ENCODE measurements around the gene WDFY2.

Gene WDFY2

DNA sequence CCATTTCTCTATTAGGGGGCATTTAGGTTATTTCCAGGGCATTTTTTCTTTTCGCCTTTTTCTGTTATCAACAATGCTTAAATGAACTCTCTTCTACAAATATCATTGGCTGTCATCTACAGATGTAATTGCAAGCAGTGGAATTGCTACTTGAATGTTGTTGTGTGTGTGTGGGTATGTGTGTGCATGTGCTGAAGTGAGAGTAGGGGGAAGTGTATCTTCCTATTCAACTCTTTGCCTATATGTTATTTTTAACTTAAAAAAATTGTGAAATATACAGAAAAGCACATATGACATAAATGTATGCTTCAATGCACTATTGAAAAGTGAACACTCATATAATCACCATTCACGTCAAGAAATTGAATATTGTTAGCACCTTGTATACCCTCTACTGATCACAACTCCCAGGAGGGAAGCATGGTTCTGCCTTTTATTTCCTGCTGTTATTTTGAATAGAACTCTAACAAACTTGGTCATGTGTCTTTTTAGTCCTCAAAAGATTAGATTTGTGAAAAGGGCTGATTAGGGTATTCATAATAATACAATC, 24.7 kb downstream of the WDFY2 start:
- in situ Hi-C loops (cut with HindIII; ENCODE audit: low sequenced_read_pairs): no loop called here
- TF ChIP-seq, protein P1, sequence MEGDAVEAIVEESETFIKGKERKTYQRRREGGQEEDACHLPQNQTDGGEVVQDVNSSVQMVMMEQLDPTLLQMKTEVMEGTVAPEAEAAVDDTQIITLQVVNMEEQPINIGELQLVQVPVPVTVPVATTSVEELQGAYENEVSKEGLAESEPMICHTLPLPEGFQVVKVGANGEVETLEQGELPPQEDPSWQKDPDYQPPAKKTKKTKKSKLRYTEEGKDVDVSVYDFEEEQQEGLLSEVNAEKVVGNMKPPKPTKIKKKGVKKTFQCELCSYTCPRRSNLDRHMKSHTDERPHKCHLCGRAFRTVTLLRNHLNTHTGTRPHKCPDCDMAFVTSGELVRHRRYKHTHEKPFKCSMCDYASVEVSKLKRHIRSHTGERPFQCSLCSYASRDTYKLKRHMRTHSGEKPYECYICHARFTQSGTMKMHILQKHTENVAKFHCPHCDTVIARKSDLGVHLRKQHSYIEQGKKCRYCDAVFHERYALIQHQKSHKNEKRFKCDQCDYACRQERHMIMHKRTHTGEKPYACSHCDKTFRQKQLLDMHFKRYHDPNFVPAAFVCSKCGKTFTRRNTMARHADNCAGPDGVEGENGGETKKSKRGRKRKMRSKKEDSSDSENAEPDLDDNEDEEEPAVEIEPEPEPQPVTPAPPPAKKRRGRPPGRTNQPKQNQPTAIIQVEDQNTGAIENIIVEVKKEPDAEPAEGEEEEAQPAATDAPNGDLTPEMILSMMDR (IDR thresholded peaks at IDR 0.05; ENCODE audit: low read depth, low read length): no peak
- H3K4me3 ChIP-seq (ENCODE audit: low read depth, low read length): no peak overlapping the region
- DNase-seq (ENCODE audit: low read depth, low spot score): no peak

DNA sequence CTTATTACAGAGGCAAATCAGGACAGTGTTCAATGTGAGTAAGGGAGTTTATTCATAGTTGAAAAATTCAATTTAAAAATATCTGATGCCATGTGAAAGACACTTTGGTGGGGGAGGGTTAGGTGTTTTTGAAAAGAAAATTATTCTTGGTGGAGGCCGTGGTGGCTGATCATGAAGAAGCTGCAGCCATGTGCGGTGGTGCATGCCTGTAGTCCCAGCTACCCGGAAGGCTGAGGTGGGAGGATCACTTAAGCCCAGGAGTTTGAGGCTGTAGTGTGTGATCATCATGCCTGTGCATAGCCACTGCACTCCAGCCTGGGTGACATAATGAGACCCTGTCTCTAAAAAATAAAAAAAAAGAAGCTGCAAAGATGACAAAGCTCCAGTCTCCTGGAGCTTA, 28.6 kb downstream of the WDFY2 start:
- no peak overlapping the region for H3K4me3 ChIP-seq (ENCODE audit: low read depth, low read length)
- TF ChIP-seq, protein P1 (IDR thresholded peaks at IDR 0.05; ENCODE audit: low read depth, low read length): no peak
- in situ Hi-C loops (cut with HindIII; ENCODE audit: low sequenced_read_pairs): no loop called here
- DNase-seq (ENCODE audit: low read depth, low spot score): no peak

DNA sequence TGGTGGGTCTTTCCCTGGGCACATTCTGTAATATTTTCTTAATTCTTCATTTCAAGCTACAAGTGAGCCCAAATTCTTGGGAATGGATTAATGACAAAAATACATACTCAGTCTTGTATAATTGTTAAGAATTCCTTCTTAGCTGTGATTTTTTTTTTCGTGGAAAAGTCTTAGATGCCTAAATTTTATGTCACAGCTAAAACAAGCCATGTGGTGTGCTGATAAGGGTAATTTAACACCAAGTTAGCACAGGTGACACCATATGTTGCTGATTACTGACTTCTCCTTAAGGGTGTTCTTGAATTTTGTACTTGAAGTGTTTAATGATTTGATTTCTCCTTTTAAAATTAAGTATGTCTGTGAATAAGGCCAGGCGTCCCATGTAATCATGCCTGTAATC, 29.3 kb downstream of the WDFY2 start:
- DNase-seq (ENCODE audit: low read depth, low spot score): no peak
- TF ChIP-seq, protein P1 (IDR thresholded peaks at IDR 0.05; ENCODE audit: low read depth, low read length): no peak
- in situ Hi-C loops (cut with HindIII; ENCODE audit: low sequenced_read_pairs): no loop called here
- H3K4me3 ChIP-seq (ENCODE audit: low read depth, low read length): no peak overlapping the region

DNA sequence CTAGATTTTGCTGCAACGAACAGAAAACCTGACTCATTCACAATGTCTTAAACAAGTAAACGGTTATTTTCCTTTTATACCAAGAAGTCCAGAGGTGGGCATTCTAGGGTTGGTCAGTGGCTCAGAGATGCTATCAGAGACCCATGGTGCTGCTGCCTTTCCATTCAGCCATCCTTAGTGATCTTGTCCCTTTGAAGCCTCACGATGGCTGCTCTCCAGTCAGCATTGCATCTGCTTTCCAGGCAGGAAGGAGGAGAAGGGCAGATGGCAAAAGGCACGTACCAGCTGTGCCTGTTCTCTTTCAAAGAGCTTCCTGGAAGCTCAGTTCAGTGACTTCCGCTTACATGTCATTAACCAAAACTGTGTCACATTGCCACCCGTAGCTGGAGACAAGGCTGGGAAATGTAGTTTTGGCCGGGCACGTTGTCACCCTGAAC, 30.1 kb downstream of the WDFY2 start:
- TF ChIP-seq, protein P1 (IDR thresholded peaks at IDR 0.05; ENCODE audit: low read depth, low read length): no peak
- H3K4me3 ChIP-seq (ENCODE audit: low read depth, low read length): no peak overlapping the region
- DNase-seq (ENCODE audit: low read depth, low spot score): no peak
- in situ Hi-C loops (cut with HindIII; ENCODE audit: low sequenced_read_pairs): no loop called here

DNA sequence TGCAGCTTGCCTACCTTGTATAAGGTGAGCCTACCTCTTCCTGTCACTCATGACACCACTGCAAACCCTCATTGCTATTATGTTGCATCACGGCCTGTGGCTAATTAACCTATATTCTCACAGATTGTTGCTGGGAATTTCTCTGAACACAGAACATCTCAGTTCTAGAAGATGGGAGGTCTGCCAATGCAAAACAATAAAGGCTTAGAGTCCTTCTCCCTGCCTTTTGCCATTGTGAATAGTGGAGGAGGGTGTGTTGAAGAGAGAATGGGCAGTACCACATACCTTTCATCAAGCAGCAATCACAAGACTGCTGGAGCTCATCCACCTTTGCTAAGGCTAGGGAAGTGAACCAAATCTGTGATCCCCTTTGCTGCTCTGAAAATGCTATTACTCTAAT, 34.4 kb downstream of the WDFY2 start:
- in situ Hi-C loops (cut with HindIII; ENCODE audit: low sequenced_read_pairs): no loop called here

DNA sequence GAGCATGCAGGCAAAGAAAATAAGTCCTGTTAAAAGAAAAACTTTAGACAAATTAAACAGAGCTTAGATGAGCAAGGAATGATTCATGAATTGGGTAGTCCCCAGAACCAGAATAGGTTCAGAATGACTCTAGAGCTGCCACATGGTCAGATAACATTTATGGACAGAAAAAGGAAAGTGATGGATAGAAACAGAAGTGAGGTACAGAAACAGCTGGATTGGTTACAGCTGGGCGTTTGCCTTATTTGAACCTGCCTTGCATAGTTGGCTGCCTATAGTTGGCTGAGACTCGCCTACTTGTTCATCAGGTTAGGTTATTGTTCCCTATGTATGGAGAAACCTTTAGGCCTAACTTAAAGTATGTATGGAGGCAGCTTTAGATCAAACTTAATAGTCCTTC, 35.4 kb downstream of the WDFY2 start:
- in situ Hi-C loops (cut with HindIII; ENCODE audit: low sequenced_read_pairs): no loop called here
- no peak overlapping the region for H3K4me3 ChIP-seq (ENCODE audit: low read depth, low read length)

More for the DNA sequence above, 34.4 kb downstream of the WDFY2 start:
- TF ChIP-seq, protein P1 (IDR thresholded peaks at IDR 0.05; ENCODE audit: low read depth, low read length): no peak
- DNase-seq (ENCODE audit: low read depth, low spot score): no peak
- no peak overlapping the region for H3K4me3 ChIP-seq (ENCODE audit: low read depth, low read length)

More for the DNA sequence above, 35.4 kb downstream of the WDFY2 start:
- peak; percentile 73 for DNase-seq (ENCODE audit: low read depth, low spot score)
- TF ChIP-seq, protein P1 (IDR thresholded peaks at IDR 0.05; ENCODE audit: low read depth, low read length): no peak
